Panc1 (cell line): ENCODE measurements around the gene RFTN1. TPM values are rescaled to one million over a fixed set of nuclear protein-coding genes. Genes with fewer than 3 reads are reported as not detected.

Experiments
- ATAC-seq: fragments of 200-7000 bp; cut with Tn5 transposase; 2 replicates; pipeline ENCODE4 v1.9.1; 2020; ENCODE audit warnings: mild to moderate bottlenecking, moderate library complexity
- BruUV-seq: library from RNA; stranded (reverse); fragments of 400-500 nt; replicated peaks from 2 replicates; lab custom pipeline; 2021; lab: Mats Ljungman, UMichigan
- CTCF ChIA-PET: fragments of 300-600 bp; sonication (Branson Sonifier 250); formaldehyde crosslinking; loops from one replicate; lab custom pipeline; 2022; ENCODE audit warnings: antibody characterized with exemption; lab: Charles Lee
- POLR2A ChIA-PET: fragments of 300-600 bp; sonication (Branson Sonifier 250); formaldehyde crosslinking; loops from one replicate; lab custom pipeline; 2022; ENCODE audit warnings: antibody characterized with exemption; lab: Charles Lee
- DNase-seq: peaks from one replicate; pipeline ENCODE4 v3.0.0-alpha.2; 2010; ENCODE audit warnings: low read depth, low spot score
- H3K27ac ChIP-seq: 2 replicates; pipeline ENCODE4 v1.5.1; 2011; ENCODE audit warnings: mild to moderate bottlenecking, low read length, inconsistent platforms
- H3K27me3 ChIP-seq: fragments of 200-500 bp; sonication (Bioruptor generic); 2 replicates; pipeline ENCODE4 v1.6.0; 2014; ENCODE audit warnings: low read length, inconsistent platforms; ENCODE audit not compliant: control insufficient read depth, insufficient read depth
- H3K36me3 ChIP-seq: fragments of 200-500 bp; sonication (Bioruptor generic); 2 replicates; pipeline ENCODE4 v1.5.1; 2014; ENCODE audit warnings: inconsistent platforms, mild to moderate bottlenecking, low read length, moderate library complexity; ENCODE audit not compliant: control insufficient read depth, insufficient read depth
- H3K4me1 ChIP-seq: 2 replicates; pipeline ENCODE4 v1.5.1; 2011; ENCODE audit warnings: inconsistent platforms, mild to moderate bottlenecking, low read length, moderate library complexity; ENCODE audit not compliant: control insufficient read depth, insufficient read depth
- H3K4me3 ChIP-seq, 2 experiments: 2 replicates each; pipeline ENCODE4 v1.5.1; 2011 to 2012; ENCODE audit warnings: low read depth in 2 of 2, low read length in 2 of 2, mild to moderate bottlenecking in 2 of 2, inconsistent platforms in 1 of 2, moderate library complexity in 1 of 2
- H3K9me3 ChIP-seq: fragments of 200-500 bp; sonication (Bioruptor generic); 2 replicates; pipeline ENCODE4 v1.5.1; 2014; ENCODE audit warnings: low read depth, mild to moderate bottlenecking, inconsistent platforms, low read length, moderate library complexity; ENCODE audit not compliant: control insufficient read depth, insufficient read depth
- CTCF ChIP-seq: fragments of 450-650 bp; IDR thresholded peaks from 2 replicates; pipeline ENCODE4 v1.5.1; 2017; ENCODE audit warnings: mild to moderate bottlenecking
- POLR2AphosphoS5 ChIP-seq: IDR thresholded peaks from 2 replicates; pipeline ENCODE4 v1.6.1; 2012; ENCODE audit warnings: mild to moderate bottlenecking, low read depth, low read length, moderate library complexity
- SIN3A ChIP-seq: IDR thresholded peaks from 2 replicates; pipeline ENCODE4 v1.6.1; 2012; ENCODE audit warnings: low read depth, mild to moderate bottlenecking, low read length, moderate library complexity, borderline replicate concordance; ENCODE audit not compliant: insufficient read depth
- TCF7L2 ChIP-seq: IDR thresholded peaks from 2 replicates; pipeline ENCODE4 v1.6.1; 2011; ENCODE audit warnings: mild to moderate bottlenecking, low read depth, low read length, inconsistent platforms
- in situ Hi-C: cut with HindIII; loops from 2 replicates; pipeline ENCODE4 v1.10.0; 2016; ENCODE audit warnings: low sequenced_read_pairs, low pct_unique_long_range_greater_than_20kb
- intact Hi-C: fragments of 100-400 bp; cut with micrococcal nuclease; formaldehyde crosslinking; loops from one replicate; pipeline ENCODE4 v1.10.0; 2022; ENCODE audit not compliant: unreplicated experiment
- total RNA-seq: library from RNA; stranded (reverse); gene quantifications from one replicate; pipeline ENCODE4 v1.2.1, GENCODE V29; 2021; ENCODE audit not compliant: unreplicated experiment
- TF ChIP-seq, protein P1 (sequence below), 2 experiments: IDR thresholded peaks; 2 replicates each; pipeline ENCODE4 v1.6.1; 2011 to 2012; ENCODE audit warnings: low read depth in 2 of 2, control low read depth in 1 of 2, low read length in 1 of 2, mild to moderate bottlenecking in 1 of 2, moderate library complexity in 1 of 2; ENCODE audit not compliant: insufficient read depth in 1 of 2

The RFTN1 gene
- total RNA-seq, 1 experiment from 2014 or later, result 0.90 TPM

GRCh38 chr3:16430717-16431630 is 82.5 kb downstream of the RFTN1 start:
- Histone ChIP-seq H3K9me3 (no peaks in the 10 kb centered on the region), H3K4me1 (no peaks in the 10 kb centered on the region), H3K36me3 (no peaks in the 10 kb centered on the region), H3K27me3 (no peaks in the 10 kb centered on the region), H3K4me3 (no peak overlapping the region), H3K27ac (no peak overlapping the region)
- CTCF ChIA-PET, result no interaction called here
- POLR2A ChIA-PET, result no interaction called here
- in situ Hi-C loops (no loop called here), intact Hi-C loops (no loop called here)
- no TSS peak for BruUV-seq
- no peak for DNase-seq
- no peak for TF ChIP-seq TCF7L2
- ATAC-seq, result no peak

GRCh38 chr3:16429086-16429485 is 84.4 kb downstream of the RFTN1 start:
- Histone ChIP-seq H3K27me3 (no peaks in the 10 kb centered on the region), H3K4me1 (no peaks in the 10 kb centered on the region), H3K27ac (no peak overlapping the region), H3K4me3 (no peak overlapping the region), H3K9me3 (no peaks in the 10 kb centered on the region), H3K36me3 (no peaks in the 10 kb centered on the region)
- TF ChIP-seq POLR2AphosphoS5 (no peak), CTCF (no peak), SIN3A (no peak), TCF7L2 (no peak)
- TF ChIP-seq, protein P1, sequence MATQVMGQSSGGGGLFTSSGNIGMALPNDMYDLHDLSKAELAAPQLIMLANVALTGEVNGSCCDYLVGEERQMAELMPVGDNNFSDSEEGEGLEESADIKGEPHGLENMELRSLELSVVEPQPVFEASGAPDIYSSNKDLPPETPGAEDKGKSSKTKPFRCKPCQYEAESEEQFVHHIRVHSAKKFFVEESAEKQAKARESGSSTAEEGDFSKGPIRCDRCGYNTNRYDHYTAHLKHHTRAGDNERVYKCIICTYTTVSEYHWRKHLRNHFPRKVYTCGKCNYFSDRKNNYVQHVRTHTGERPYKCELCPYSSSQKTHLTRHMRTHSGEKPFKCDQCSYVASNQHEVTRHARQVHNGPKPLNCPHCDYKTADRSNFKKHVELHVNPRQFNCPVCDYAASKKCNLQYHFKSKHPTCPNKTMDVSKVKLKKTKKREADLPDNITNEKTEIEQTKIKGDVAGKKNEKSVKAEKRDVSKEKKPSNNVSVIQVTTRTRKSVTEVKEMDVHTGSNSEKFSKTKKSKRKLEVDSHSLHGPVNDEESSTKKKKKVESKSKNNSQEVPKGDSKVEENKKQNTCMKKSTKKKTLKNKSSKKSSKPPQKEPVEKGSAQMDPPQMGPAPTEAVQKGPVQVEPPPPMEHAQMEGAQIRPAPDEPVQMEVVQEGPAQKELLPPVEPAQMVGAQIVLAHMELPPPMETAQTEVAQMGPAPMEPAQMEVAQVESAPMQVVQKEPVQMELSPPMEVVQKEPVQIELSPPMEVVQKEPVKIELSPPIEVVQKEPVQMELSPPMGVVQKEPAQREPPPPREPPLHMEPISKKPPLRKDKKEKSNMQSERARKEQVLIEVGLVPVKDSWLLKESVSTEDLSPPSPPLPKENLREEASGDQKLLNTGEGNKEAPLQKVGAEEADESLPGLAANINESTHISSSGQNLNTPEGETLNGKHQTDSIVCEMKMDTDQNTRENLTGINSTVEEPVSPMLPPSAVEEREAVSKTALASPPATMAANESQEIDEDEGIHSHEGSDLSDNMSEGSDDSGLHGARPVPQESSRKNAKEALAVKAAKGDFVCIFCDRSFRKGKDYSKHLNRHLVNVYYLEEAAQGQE (IDR thresholded peaks at IDR 0.05; ENCODE audit: insufficient read depth in 1 of 2, low read depth in 2 of 2, low read length in 1 of 2), result no peak
- CTCF ChIA-PET, result no interaction called here
- no peak for ATAC-seq
- intact Hi-C loops, result no loop called here
- no TSS peak for BruUV-seq
- in situ Hi-C loops, result no loop called here
- POLR2A ChIA-PET, result no interaction called here
- no peak for DNase-seq

GRCh38 chr3:16428612-16429011 is 84.9 kb downstream of the RFTN1 start:
- ATAC-seq (no peak), DNase-seq (no peak)
- Histone ChIP-seq H3K27ac (no peak overlapping the region), H3K9me3 (no peaks in the 10 kb centered on the region), H3K27me3 (no peaks in the 10 kb centered on the region), H3K4me3 (no peak overlapping the region), H3K4me1 (no peaks in the 10 kb centered on the region), H3K36me3 (no peaks in the 10 kb centered on the region)
- ChIA-PET CTCF (no interaction called here), POLR2A (no interaction called here)
- in situ Hi-C loops (no loop called here), intact Hi-C loops (no loop called here)
- TF ChIP-seq POLR2AphosphoS5 (no peak), CTCF (no peak), SIN3A (no peak)
- TF ChIP-seq, protein P1 (IDR thresholded peaks at IDR 0.05; ENCODE audit: insufficient read depth in 1 of 2, low read depth in 2 of 2, low read length in 1 of 2), result no peak
- no TSS peak for BruUV-seq
